Esophagus mucosa (tissue), 1 donor: ENCODE results near the gene STRN. TPM values are rescaled to one million over a fixed set of nuclear protein-coding genes. Genes with fewer than 3 reads are reported as not detected.
"Not testable (repeated sequence)": the region's sequence is repeated elsewhere in the genome, so short reads cannot be mapped to it uniquely, and the experiment has no call there.

Experiments used
- ATAC-seq: fragments of 200-7000 bp; cut with Tn5 transposase; one replicate; pipeline ENCODE4 v1.9.1; 2020
- total RNA-seq: library from RNA; stranded (reverse); gene quantifications from one replicate; pipeline ENCODE4 v1.2.4, GENCODE V29; 2023
- donor health status: DM: yes; HTN: yes; CAD: no.

The STRN gene
- total RNA-seq, 1 donor from 2014 or later: 38.5 TPM

DNA sequence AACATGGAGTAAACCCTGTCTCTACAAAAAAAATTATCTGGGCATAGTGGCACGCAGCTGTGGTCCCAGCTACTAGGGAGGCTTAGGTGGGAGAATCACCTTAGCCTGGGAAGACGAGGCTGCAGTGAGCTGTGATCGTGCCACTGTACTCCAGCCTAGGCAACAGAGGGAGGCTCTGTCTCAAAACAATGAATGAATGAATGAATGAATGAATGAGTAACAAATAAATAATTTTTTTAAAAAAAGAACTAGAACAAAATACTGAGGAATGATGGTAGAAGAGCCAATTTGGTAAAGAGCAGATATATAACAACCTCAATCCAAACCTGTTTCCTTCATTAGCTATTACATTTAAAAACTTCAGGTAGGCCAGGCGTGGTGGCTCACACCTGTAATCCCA lies 60.1 kb downstream of the STRN start:
- ATAC-seq: no peak

DNA sequence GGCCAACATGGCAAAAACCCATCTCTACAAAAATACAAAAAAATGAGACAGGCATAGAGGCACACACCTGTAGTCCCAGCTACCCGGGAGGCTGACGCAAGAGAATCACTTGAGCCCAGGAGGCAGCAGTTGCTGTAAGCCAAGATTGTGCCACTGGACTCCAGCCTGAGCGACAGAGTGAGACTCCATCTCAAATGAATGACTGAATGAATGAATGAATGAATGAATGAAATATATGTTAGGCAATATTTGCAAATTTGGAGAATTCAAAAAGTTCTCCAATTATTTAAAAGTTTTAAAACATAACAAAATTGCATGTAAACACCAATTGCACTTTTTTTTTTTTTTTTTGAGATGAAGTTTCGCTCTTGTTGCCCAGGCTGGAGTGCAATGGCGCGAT lies 61.7 kb downstream of the STRN start:
- ATAC-seq: no peak

GRCh38 chr2:36902385-36903120 lies 63.8 kb downstream of the STRN start:
- no peak for ATAC-seq

- no peak for ATAC-seq
Measured at GRCh38 chr2:36892805-36893204, 73.5 kb downstream of the STRN start.

DNA sequence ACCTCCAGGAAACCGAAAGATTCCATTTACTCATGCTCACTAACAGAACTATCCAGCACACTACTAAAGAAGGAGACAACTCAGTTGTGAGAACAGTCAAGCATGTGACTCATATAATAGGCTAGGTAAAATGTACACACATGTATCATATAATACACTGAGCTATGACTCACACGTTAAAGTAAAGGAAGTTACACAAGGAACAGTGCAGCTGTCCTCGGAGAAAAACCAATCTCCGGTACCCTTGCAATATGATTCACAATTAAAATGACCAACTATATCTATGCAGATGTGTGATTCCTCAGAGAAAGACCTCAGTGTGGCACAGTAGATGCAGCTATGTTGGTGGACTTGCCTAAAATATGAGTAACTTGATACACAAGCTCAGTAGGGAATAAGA lies 76.5 kb downstream of the STRN start:
- peak; percentile 100 for ATAC-seq

- ATAC-seq: not testable (repeated sequence)
Measured at GRCh38 chr2:36887095-36887494, 79.2 kb downstream of the STRN start.

GRCh38 chr2:36886664-36887063 lies 79.7 kb downstream of the STRN start:
- no peak for ATAC-seq

DNA sequence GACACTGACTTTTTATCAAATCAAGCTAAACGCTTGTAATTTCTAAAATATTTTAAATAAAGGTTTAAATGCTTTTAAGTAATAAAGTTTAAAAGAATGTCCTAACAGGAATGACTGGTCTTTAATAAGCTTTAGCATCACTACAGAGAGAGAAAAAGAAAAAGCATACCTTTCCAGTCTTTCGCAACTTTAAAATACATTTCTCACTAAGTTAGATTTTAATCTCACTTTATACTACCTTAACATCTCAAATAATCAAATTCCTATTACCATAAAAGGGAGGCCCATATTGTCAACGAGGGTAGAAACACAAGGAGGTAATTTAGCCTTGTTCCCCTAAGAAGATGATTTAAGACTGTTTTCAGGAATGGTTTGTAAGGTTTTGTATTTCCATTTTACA lies 80.7 kb downstream of the STRN start:
- no peak for ATAC-seq

DNA sequence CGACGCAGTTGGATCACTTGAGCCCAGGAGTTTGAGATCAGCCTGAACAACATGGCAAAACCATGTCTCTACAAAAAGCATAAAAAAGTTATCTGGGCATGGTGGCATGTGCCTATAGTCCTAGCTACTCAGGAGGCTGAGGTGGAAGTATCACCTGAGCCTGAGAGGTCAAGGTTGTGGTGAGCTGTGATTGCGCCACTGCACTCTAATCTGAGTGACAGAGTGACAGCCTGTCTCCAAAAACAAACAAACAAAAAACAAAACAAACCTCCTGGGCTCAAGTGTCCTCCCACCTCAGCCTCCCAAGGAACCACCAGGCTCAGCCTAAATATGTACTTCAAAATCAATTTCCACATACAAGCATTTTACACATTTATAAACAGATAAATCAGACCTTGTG lies 83.8 kb downstream of the STRN start:
- no peak for ATAC-seq

DNA sequence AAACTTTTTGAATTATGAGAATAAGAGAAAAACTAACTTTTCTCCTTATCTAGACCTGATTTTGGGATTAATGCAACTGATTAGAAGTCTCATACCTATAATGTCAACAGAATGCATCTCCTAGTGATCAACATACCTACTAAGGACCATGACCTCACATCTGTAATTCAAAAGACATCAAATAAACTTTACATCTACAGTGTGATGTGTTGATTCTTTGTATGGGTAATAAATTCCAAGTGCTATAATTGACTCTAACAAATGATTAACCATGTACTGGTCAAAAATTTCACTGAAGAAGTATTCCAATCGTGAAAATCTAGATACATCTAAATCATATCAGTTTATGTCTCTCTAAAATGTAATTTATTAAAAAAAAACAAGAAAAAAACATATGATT lies 84.5 kb downstream of the STRN start:
- no peak for ATAC-seq

DNA sequence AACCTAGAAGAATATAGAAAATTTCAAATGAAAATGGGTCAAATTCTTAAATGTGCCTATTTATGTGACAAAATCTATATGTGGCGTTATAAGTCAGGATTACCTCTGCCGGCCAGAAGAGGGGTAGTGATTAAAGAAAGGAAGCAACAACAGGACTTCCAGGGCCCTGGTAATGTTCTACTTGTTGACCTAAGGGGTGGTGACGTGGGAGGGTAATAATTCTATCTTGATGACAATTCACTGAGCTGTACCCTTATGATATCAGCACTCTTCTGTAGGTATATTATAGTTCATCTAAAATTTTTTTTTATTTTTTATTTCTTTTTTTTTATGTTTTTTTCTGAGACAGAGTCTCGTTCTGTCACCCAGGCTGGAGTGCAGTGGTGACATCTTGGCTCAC lies 87.9 kb downstream of the STRN start:
- no peak for ATAC-seq

DNA sequence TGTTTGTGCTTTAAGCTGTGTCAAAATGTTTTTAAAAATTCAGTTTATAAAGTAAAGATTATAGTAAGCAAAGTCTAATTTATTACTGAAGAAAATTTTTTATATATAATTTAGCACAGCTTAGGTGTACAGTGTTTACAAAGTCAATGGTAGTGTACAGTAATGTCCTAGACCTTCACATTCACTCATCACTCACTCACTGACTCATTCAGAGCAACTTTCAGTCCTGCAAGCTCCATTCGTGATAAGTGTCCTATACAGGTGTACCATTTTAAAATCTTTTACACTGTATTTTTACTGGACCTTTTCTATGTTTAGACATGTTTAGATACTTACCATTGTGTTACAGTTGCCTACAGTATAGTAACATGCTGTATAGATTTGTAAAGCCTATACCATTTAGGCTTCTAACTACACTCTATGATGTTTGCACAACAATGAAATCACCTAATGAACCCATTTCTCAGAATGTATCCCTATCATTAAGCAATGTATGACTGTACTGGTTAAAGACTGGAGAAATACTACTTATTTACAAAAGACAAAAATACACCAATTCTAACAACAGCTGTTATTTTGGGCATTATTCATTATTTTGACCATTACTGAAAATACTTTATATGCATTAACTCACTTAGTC lies 95.1 kb downstream of the STRN start:
- ATAC-seq: no peak

DNA sequence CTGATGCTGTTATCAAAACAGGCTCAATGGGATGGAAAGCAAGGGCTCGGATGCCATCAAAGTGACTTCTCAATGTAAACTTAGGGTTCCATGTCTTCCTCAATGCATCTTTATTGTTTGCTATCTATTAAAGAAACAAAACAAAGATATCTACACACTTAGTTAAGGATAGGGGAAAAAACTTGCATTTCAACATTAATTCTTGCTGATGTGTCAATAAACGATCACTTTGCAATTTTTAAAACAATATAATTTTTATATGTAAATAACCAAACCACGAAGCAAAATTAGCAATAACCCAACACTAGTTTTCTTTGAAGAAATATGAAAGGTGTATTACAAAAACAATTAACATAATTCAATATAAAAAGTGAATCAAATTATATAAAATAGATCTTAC lies 96.7 kb downstream of the STRN start:
- ATAC-seq: no peak

GRCh38 chr2:36861896-36862295 lies 104.4 kb downstream of the STRN start:
- no peak for ATAC-seq

GRCh38 chr2:36859366-36859792 lies 107.0 kb downstream of the STRN start:
- ATAC-seq: no peak

DNA sequence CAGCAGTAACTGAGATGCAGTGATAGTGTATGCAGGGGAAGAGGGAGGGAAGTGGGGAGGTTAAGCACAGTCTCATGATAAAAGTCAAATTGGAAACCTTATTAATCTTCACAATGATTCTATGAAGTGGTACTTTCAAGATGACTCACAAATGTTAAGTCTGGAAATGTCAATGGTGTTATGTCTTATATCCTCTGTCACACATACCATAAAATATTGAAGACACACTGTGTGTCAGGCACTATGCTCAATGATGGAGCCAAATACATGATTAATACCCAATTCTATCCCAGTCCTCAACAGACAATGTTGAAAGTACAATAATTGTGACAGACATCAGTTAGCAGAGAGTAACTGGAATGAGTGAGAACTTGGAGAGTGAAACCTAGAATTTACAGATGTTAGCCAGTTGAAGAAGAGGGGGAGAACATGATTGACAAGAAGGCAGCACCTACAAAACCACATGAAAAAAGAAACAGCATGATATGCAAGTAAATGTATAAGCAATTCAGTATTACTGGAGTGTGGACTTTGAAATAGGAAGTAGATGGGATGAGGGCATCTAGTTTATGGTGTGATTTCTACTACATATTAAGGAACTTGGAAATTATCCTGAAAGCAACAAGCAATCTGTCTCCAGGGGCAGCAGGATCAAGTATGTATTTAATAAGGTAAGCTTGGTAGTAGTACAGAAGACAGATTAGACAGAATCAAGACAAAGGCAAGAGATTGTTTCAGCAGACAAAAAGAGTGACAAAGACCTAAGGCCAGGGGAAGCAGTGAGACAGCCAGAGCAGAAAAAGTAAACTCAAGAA lies 107.6 kb downstream of the STRN start:
- ATAC-seq: no peak

DNA sequence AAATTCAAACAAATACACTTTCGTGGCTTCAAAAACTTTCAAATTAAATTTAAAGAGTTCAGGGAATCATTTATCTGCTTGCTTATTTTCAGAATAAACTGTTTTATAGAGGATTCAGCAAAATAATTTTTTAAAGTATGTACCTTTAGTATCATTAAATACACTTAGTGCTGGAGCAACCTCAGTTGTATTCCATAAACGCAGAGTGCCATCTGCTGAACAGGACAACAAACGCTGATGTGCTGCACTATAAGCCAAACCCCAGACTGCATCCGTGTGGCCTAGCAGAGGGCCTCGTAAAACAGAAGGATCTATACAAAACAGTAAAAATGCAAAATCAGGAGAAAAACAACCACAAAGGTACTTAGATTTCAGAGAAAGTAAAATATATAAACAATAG lies 108.6 kb downstream of the STRN start:
- ATAC-seq: no peak

DNA sequence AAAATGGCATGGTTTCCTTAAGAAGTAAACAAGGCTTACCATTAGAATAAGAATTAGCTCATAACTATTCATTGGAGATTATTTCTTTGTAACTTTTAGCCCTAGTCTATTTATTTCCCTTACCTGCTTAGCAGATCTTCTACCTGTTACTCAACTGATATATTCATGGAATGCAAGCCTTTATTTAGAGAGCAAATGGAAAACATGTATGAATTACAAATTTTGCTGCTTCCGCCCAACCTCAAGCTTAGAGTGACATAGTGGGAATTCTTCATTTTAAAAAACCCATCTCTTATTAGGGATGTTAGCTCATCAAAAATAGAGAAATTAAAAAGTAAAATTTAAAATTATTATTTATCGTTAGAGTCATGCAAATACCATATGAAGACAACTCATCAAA lies 110.9 kb downstream of the STRN start:
- no peak for ATAC-seq

DNA sequence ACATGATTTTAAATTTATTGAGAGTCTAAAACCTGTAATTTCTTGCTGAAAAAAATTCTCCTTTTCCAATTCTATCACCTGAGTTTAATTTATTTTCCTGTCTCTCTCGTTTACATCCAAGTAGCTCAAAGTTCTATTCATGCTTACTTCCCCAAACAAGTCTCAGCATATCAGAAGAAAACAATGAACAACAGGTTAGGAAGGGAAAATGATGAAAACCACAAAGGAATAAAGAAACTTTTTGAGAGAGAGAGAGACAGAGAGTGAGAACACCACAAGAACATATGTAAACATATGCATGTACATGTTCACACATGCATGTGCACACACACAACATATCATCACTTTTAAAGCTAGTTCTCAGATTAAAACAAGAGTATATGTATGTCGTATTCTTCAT lies 112.1 kb downstream of the STRN start:
- no peak for ATAC-seq

DNA sequence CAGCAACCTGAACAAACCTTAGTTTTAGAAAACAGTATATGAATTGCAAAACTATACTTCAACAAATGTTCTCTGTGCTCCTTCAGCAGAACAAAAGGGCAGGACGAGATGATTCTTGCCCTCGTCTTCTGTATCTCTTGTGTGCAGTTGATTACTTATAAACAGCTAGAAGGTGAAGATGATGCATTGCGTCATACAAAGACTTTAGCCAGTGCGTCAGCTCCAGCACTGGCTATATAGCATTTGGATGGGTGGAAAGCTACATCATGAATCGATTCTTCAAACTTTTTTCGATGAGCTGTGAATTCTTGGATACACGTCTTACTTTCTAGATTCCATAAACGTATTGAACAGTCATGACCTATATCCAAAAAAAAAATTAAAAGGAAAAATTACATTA lies 117.1 kb downstream of the STRN start:
- ATAC-seq: no peak

DNA sequence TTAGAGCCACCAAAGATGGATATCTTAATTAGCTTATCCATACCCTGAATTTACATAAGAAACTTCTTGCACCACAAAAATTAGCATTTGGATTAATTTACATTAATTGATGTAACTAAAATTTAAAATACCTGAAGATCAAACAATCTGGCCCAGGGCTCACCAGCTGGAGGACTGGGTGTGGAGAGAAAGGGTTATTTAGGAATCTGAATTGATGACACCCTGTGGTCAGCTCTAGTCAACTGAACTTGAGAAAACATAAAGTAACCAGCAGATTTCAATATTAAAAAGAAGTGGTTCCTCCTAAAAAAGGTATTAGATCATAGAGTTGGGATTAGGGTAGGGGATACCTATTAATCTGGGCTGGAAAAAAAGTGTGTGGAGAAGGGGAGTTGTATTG lies 122.5 kb downstream of the STRN start:
- no peak for ATAC-seq

GRCh38 chr2:36839976-36840617 lies 126.2 kb downstream of the STRN start:
- peak; percentile 17 for ATAC-seq
